Loucy (cell line): ENCODE results near the gene COL25A1.
A peak's percentile ranks its signal among the peaks of the same experiment; 100 is the strongest.

Experiments
- H2AFZ ChIP-seq: fragments of 200-600 bp; sonication (generic); 2 replicates; pipeline ENCODE4 v1.6.0; 2016; ENCODE audit warnings: antibody characterized with exemption, mild to moderate bottlenecking, low read length, moderate library complexity
- H3F3A ChIP-seq: fragments of 200-600 bp; 2 replicates; pipeline ENCODE4 v1.6.0; 2016; ENCODE audit warnings: antibody characterized with exemption, low read depth, mild to moderate bottlenecking
- H3K27me3 ChIP-seq: fragments of 200-600 bp; sonication (generic); 2 replicates; pipeline ENCODE4 v1.6.1; 2014; ENCODE audit warnings: low read length, mild to moderate bottlenecking; ENCODE audit not compliant: insufficient read depth, poor library complexity, severe bottlenecking
- H3K36me3 ChIP-seq: fragments of 200-600 bp; sonication (generic); 2 replicates; pipeline ENCODE4 v1.6.1; 2016; ENCODE audit warnings: low read length; ENCODE audit not compliant: insufficient read depth
- H3K4me1 ChIP-seq: fragments of 200-600 bp; sonication (generic); 2 replicates; pipeline ENCODE4 v1.5.1; 2014; ENCODE audit warnings: low read length, mild to moderate bottlenecking; ENCODE audit not compliant: insufficient read depth, poor library complexity, severe bottlenecking
- H3K4me2 ChIP-seq: fragments of 200-600 bp; sonication (generic); 2 replicates; pipeline ENCODE4 v1.6.0; 2014; ENCODE audit warnings: antibody characterized with exemption, low read length, low read depth, mild to moderate bottlenecking; ENCODE audit not compliant: poor library complexity, severe bottlenecking
- H3K4me3 ChIP-seq: fragments of 200-600 bp; sonication (generic); 2 replicates; pipeline ENCODE4 v1.5.1; 2014; ENCODE audit warnings: low read length, mild to moderate bottlenecking, mixed read lengths; ENCODE audit not compliant: poor library complexity, severe bottlenecking
- H3K79me2 ChIP-seq: fragments of 200-600 bp; sonication (generic); 2 replicates; pipeline ENCODE4 v1.6.1; 2014; ENCODE audit warnings: low read length; ENCODE audit not compliant: insufficient read depth
- H3K9ac ChIP-seq: fragments of 200-600 bp; sonication (generic); 2 replicates; pipeline ENCODE4 v1.6.0; 2014; ENCODE audit warnings: mild to moderate bottlenecking, low read depth, low read length, moderate library complexity; ENCODE audit not compliant: poor library complexity, severe bottlenecking
- H3K9me2 ChIP-seq: fragments of 200-600 bp; sonication (generic); replicated peaks from 2 replicates; pipeline ENCODE4 v1.6.1; 2016; ENCODE audit warnings: low read depth, low read length, mixed read lengths
- H3K9me3 ChIP-seq: fragments of 200-600 bp; sonication (generic); 2 replicates; pipeline ENCODE4 v1.6.1; 2014; ENCODE audit warnings: mild to moderate bottlenecking, antibody characterized with exemption, low read length, low read depth; ENCODE audit not compliant: insufficient read depth
- H4K20me1 ChIP-seq: fragments of 200-600 bp; sonication (generic); 2 replicates; pipeline ENCODE4 v1.6.0; 2014; ENCODE audit warnings: antibody characterized with exemption, low read length, mild to moderate bottlenecking; ENCODE audit not compliant: insufficient read depth, poor library complexity, severe bottlenecking
- CTCF ChIP-seq: fragments of 200-600 bp; sonication (generic); conservative IDR thresholded peaks from 2 replicates; pipeline ENCODE4 v1.5.1; 2014; ENCODE audit warnings: mild to moderate bottlenecking, antibody characterized with exemption, low read length
- EZH2phosphoT487 ChIP-seq: fragments of 200-600 bp; IDR thresholded peaks from 2 replicates; pipeline ENCODE4 v1.6.1; 2018; ENCODE audit warnings: antibody characterized with exemption, mild to moderate bottlenecking, moderate library complexity, borderline replicate concordance

COL25A1 gene

GRCh38 chr4:109046471-109047201 lies 255.8 kb downstream of the COL25A1 start:
- TF ChIP-seq CTCF (no peak), EZH2phosphoT487 (no peak)
- no peaks in the 10 kb centered on the region for H3K79me2 ChIP-seq
- no peaks in the 10 kb centered on the region for H3K36me3 ChIP-seq
- H3K27me3 ChIP-seq = no peaks in the 10 kb centered on the region
- no peaks in the 10 kb centered on the region for H3K9me3 ChIP-seq
- H3K9ac ChIP-seq = no peak overlapping the region
- no peaks in the 10 kb centered on the region for H3K9me2 ChIP-seq
- H4K20me1 ChIP-seq = no peaks in the 10 kb centered on the region
- H2AFZ ChIP-seq = peak overlapping the region; percentile 59
- H3K4me2 ChIP-seq = peak overlapping the region; percentile 23
- peak overlapping the region; percentile 12 for H3K4me3 ChIP-seq
- H3K4me1 ChIP-seq = peaks cover 6% of the 10 kb centered on the region
- H3F3A ChIP-seq = no peaks in the 10 kb centered on the region

GRCh38 chr4:109044431-109044830 lies 258.0 kb downstream of the COL25A1 start:
- no peaks in the 10 kb centered on the region for H3K9me3 ChIP-seq
- no peaks in the 10 kb centered on the region for H3K9me2 ChIP-seq
- TF ChIP-seq EZH2phosphoT487 (no peak), CTCF (no peak)
- no peaks in the 10 kb centered on the region for H3K79me2 ChIP-seq
- H4K20me1 ChIP-seq = no peaks in the 10 kb centered on the region
- H3K36me3 ChIP-seq = no peaks in the 10 kb centered on the region
- no peaks in the 10 kb centered on the region for H3K27me3 ChIP-seq
- no peak overlapping the region for H3K9ac ChIP-seq
- H3F3A ChIP-seq = no peaks in the 10 kb centered on the region
- H3K4me1 ChIP-seq = peaks cover 6% of the 10 kb centered on the region
- H2AFZ ChIP-seq = peak overlapping the region; percentile 30; the same call in 1 of the 2 replicates
- H3K4me2 ChIP-seq = no peak overlapping the region
- no peak overlapping the region for H3K4me3 ChIP-seq

DNA sequence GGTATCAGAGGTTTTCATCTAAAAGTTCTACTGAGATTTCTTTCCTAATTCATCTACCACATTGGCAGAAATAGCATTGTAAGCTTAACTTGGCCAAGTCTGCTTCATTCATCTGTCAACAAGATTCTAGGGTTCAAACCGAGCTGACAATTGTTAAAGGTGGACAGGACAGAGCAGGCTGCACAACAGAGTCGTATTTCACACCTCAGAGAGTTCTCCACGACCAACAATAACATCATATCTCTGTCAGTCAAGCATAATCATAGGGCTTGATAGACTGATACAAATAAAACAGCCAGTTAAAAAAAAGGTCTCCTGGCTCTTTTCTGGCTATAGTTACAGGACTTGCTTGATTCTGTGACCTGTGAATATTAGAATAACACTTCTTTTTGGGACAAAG lies 259.2 kb downstream of the COL25A1 start:
- Histone ChIP-seq H3K4me3 (no peak overlapping the region), H3K9ac (no peak overlapping the region), H2AFZ (no peak overlapping the region), H3K9me3 (no peaks in the 10 kb centered on the region), H3K9me2 (no peaks in the 10 kb centered on the region), H3K4me1 (peaks cover 6% of the 10 kb centered on the region), H3K27me3 (no peaks in the 10 kb centered on the region), H3F3A (no peaks in the 10 kb centered on the region), H3K4me2 (no peak overlapping the region), H3K36me3 (no peaks in the 10 kb centered on the region), H4K20me1 (no peaks in the 10 kb centered on the region), H3K79me2 (no peaks in the 10 kb centered on the region)
- TF ChIP-seq CTCF (no peak), EZH2phosphoT487 (no peak)
